GM12873 (cell line): ENCODE data around the gene GFI1B.

ENCODE experiments used
- TF ChIP-seq, protein P1 (sequence below): IDR thresholded peaks from 2 replicates; pipeline ENCODE4 v1.5.1; 2012; ENCODE audit warnings: low read depth, mild to moderate bottlenecking, moderate library complexity, low read length, control low read depth; ENCODE audit not compliant: insufficient read depth; ENCODE audit errors: missing control alignments

The GFI1B gene

DNA sequence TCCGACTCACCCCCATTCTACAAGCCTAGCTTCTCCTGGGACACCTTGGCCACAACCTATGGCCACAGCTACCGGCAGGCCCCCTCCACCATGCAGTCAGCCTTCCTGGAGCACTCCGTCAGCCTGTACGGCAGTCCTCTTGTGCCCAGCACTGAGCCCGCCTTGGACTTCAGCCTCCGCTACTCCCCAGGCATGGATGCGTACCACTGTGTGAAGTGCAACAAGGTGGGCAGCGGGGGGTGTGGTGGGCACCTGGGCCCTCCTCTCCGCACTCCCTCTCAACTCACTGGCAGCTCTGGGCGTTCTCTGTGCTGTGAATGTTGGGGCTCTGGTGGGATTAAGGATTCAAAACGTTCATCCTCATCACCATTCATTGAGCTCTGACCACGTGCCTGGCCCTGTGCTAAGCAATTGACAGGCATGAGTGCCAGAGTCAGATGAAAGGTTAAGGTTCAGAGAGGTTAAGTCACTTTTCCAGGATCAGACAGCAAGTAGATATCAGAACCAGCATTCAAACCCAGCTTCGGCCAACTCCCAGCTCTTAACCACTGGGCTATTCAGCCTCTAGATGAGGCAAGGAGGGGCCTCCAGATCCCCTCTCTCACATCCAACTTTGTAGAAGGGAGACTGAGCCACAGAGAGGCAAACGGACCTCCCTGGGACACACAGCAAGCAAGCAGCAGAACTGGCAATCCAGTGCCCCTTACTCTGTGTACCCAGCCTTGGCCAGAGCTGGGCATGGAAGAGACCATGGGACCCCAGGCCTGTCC lies 9.9 kb downstream of the GFI1B start:
- TF ChIP-seq, protein P1, sequence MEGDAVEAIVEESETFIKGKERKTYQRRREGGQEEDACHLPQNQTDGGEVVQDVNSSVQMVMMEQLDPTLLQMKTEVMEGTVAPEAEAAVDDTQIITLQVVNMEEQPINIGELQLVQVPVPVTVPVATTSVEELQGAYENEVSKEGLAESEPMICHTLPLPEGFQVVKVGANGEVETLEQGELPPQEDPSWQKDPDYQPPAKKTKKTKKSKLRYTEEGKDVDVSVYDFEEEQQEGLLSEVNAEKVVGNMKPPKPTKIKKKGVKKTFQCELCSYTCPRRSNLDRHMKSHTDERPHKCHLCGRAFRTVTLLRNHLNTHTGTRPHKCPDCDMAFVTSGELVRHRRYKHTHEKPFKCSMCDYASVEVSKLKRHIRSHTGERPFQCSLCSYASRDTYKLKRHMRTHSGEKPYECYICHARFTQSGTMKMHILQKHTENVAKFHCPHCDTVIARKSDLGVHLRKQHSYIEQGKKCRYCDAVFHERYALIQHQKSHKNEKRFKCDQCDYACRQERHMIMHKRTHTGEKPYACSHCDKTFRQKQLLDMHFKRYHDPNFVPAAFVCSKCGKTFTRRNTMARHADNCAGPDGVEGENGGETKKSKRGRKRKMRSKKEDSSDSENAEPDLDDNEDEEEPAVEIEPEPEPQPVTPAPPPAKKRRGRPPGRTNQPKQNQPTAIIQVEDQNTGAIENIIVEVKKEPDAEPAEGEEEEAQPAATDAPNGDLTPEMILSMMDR, result no peak

DNA sequence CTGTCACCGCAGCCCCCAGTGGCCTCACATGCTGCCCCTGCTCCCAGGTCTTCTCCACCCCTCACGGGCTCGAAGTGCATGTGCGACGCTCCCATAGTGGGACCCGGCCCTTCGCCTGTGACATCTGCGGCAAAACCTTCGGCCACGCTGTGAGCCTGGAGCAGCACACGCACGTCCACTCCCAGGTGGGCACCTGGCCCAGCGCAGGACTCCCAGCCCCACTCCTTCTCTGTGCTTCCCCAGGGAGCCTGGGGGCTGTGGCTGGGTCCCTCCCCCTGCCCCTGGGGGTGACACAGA lies 10.5 kb downstream of the GFI1B start:
- TF ChIP-seq, protein P1, result no peak

GRCh38 chr9:132989414-132989996 lies 11.0 kb downstream of the GFI1B start:
- TF ChIP-seq, protein P1, result no peak

DNA sequence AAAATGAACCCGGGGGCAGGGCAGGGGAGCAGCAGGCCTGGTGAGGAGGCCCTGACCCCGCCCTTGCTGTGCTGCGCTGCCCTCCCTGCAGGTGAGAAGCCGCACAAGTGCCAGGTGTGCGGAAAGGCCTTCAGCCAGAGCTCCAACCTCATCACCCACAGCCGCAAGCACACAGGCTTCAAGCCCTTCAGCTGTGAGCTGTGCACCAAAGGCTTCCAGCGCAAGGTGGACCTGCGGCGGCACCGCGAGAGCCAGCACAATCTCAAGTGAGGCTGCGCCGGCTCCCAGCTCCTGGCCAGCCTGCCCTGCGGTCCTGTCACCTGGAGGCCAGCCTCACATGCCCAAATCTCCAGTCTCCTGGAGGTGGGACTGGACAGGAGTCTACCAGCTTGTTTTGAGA lies 12.3 kb downstream of the GFI1B start:
- TF ChIP-seq, protein P1, result no peak

DNA sequence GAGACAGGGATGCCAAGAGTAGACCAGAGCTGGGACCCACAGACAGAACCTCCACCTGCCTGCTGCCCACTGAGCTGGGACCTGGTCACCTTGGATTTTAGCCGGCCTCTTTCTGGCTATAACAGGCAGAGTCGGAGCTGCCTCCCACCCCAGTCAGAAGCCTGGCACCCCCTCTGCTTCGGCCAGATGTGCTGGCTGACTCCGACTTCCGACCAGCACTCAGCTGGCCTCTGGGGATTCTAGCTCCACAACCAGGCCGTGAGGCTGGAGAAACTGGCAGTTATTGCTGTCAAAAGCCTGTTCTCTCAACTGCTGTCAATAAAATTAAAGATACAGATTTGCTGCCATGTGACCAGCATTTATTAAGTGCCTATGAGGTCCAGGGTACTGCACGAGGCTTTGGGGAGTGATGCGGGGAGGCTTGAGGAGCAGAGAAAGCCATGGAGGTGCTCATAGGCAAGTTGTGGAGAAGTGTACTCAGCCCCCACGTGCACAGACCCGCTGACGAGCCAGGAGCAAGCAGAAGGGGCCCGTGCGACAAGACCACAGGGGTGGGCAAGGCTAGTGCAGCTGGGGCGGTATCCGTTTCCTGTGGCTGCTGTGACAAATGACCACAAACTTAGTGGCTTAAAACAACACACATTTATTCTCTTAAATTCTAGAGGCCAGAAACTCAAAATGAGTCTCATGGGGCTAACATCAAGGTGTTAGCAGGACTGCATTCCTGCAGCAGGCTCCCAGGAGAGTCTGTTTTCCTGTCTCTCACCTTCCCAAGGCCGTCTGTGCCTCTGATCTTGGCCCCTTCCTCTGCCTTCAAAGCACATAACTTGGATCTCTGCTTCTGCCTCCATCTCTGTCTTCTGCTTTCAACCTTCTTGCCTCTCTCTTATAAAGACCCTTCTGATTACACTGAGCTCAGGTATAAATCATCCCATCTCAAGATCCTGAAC lies 13.1 kb downstream of the GFI1B start:
- TF ChIP-seq, protein P1, result no peak

- TF ChIP-seq, protein P1, result no peak
Observed at GRCh38 chr9:132993511-132993939, 15.0 kb downstream of the GFI1B start.
